Ammon's horn (tissue), 1 donor: ENCODE results near the gene TP63.
"Not testable (repeated sequence)": the region's sequence is repeated elsewhere in the genome, so short reads cannot be mapped to it uniquely, and the experiment has no call there.

ENCODE experiments used
- DNase-seq: peaks from one replicate; pipeline ENCODE4 v3.0.0-alpha.2; 2016; ENCODE audit warnings: low spot score

Gene TP63

DNA sequence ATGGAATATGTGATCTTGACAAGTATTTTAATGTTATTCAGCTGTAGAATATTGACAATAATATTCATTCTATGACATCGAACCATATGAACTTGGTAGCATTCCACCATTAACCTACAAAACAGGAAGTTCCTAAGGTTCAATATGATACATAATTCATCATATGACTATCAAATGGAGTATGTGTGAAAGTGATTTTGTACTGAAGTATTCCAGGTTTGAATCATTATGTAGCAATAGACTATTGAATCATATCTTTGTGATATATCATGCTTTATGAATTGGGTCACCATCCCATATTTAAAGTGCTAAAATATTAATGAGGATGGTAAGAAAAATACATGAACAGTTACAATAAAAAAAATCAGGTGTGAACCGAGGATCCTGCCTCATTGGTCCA, 95.1 kb downstream of the TP63 start:
- DNase-seq = no peak

- DNase-seq = no peak
These were observed 96.0 kb downstream of the TP63 start for GRCh38 chr3:189727158-189727557.

DNA sequence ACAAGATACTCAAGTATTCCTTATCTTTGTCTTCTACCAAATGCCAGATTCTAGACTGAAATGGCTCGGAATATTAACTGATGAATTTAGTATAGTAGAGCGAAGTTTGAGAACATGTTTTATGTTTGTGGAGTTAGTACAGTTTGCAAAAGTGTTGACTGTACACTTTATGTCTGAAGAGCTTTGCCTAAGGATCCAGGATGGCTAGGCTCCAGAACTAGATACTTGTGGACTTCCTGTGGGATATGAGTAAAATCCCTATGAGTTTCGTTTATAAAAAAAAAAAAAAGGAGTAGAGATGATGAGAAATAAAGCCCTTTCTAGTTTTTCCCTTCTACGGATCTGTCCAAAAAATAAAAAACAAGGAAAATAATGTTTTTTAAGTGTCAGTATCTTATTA, 96.7 kb downstream of the TP63 start:
- no peak for DNase-seq

GRCh38 chr3:189728915-189729314, 97.7 kb downstream of the TP63 start:
- DNase-seq = no peak

DNA sequence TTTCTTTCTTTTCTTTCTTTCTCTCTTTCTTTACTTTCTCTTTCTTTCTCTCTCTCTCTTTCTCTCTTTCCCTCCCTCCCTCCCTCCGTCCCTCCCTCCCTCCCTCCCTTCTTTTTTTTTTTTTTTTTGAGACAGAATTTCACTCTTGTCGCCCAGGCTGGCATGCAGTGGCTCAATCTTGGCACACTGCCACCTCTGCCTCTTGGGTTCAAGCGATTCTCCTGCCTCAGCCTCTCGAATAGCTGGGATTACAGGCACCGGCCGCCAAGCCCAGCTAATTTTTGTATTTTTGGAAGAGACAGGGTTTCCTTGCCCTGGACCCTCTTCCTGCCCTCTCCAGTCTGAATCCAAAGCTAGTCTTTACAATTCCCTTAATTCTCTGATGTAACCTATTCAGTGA, 102.9 kb downstream of the TP63 start:
- DNase-seq = no peak

- DNase-seq = no peak
These were observed 104.7 kb downstream of the TP63 start for GRCh38 chr3:189735913-189736312.

GRCh38 chr3:189737071-189737470, 105.9 kb downstream of the TP63 start:
- no peak for DNase-seq

DNA sequence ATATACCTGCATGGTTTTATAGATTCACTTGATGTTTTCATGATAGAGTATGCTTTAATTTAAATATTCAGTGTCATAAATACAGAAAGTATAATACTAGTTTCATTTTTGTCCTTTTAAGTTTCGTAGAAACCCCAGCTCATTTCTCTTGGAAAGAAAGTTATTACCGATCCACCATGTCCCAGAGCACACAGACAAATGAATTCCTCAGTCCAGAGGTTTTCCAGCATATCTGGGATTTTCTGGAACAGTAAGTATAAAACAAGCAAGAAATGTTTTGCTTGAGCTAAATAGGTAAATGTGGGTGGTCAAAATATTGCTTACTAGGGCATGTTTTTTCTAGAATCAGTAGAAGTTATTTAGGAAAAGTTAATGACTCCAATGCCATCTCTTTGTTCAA, 106.4 kb downstream of the TP63 start:
- no peak for DNase-seq

- DNase-seq = no peak
These were observed 108.2 kb downstream of the TP63 start for GRCh38 chr3:189739378-189739777.

GRCh38 chr3:189740156-189740555, 109.0 kb downstream of the TP63 start:
- DNase-seq = no peak

DNA sequence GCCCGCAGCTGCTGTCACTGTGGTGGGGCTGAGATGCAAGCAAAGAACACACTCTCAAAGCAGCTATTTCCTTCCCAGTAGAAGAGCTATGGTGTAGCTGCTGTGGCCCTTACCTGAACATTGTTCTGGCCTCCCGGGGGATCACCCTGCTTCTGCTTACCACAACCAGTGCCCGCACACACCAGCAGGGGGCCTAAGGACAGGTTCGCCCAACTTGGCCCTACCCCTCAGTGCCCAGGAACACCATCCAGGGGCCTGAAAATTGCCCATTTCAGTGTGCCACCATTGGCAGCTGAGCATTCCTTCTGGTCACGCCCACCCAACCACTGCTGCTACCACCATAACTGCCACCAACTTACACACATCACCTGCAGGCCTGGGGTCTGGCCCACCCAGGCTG, 113.0 kb downstream of the TP63 start:
- no peak for DNase-seq

GRCh38 chr3:189745622-189746021, 114.4 kb downstream of the TP63 start:
- no peak for DNase-seq

GRCh38 chr3:189748046-189748445, 116.9 kb downstream of the TP63 start:
- no peak for DNase-seq

DNA sequence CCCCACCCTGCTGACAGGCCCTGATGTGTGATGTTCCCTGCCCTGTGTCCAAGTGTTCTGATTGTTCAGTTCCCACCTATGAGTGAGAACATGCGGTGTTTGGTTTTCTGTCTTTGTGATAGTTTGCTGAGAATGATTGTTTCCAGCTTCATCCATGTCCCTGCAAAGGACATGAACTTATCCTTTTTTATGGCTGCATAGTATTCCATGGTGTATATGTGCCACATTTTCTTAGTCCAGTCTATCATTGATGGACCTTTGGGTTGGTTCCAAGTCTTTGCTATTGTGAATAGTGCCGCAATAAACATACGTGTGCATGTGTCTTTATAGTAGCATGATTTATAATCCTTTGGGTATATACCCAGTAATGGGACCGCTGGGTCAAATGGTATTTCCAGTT, 119.8 kb downstream of the TP63 start:
- DNase-seq = not testable (repeated sequence)

DNA sequence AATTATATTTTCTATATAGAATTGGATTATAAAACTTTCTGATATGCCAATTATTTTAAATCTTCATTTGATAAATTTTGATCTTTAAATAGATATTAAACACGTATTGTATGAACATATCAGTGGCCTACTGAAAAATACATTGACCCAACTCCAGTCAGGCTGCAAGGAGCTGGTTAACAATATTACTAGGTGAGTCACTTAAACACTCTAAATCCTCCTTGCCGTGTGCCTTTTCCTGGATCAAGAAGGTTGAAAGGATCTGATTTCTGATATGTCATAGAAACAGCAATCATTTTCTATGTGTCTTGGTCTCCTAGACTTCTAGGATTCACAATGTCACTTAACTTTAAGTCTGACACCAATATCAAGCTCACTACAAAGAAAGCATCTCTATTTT, 123.2 kb downstream of the TP63 start:
- no peak for DNase-seq

GRCh38 chr3:189756582-189757078, 125.4 kb downstream of the TP63 start:
- DNase-seq = no peak

- DNase-seq = no peak
These were observed 127.0 kb downstream of the TP63 start for GRCh38 chr3:189758186-189758585.

DNA sequence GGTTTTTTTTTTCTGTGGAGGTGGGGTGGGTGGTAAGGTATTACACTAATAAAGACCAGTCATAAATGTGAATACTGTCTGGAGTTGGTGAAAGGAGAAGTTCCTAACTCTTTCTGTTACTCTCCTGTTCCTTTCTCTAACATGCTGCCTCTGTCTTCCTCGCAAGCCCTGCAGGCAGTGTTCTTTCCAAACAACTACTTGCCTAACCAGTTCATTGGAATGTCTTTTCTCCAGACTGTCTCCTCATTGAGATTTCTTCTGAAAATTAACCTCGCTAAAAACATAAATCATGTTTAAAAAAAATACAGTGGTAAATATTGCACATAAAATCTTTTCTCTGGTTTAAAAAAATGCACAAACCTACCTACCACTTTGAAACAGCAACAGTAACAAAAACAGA, 135.2 kb downstream of the TP63 start:
- DNase-seq = no peak

- no peak for DNase-seq
These were observed 140.8 kb downstream of the TP63 start for GRCh38 chr3:189771842-189772450.

- DNase-seq = no peak
These were observed 141.4 kb downstream of the TP63 start for GRCh38 chr3:189772584-189772983.

DNA sequence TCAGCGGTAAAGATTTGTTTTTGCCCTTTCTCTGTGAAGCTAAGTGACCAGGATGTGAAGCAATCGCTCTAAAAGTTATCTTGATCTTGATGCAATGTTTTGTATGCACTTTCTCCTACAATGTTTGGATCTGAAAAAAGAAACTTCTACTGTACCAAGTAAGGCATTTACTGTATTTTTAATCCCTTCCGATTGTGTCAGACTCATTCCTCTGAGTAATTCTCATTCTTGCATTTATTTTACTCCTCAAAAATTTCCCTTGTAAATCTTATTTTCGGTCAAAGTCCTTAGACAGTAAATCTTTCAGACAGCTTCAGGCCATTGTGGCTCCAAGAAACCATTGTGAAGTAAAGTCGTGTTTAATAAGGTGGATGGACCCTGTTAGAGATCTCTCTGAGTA, 141.9 kb downstream of the TP63 start:
- no peak for DNase-seq

DNA sequence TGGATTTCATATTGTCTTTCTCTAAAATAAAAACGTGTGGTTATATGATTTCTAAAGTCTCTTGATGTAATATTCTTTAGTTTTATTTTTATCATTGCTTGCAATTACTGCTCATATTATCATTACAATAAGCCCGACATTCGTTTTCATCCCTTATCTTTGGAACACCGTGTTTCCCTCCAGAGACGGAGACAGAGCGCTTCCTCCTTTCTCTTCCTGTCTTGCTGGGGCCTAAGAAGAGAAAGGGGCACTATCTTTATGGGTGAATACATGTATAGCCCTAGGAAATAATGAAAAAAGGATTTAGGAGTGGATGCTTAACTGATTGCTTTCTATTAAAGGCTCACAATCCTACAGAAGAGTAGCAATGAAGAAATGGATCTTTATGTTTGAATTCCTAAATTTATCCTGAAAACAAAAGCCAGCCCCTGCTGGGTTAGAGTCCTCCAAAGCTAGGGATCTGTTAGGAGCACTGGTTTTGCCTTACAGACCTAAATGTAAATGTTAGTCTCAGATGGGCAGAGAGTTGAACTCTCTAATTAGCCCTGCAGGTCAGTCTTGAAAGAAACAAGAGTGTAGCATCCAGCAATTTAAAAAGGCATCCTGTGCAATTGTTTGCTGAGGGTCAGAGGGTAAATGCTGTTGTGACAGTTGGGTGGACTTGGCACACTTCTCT, 145.1 kb downstream of the TP63 start:
- peak; percentile 5 for DNase-seq

GRCh38 chr3:189778340-189778950, 147.3 kb downstream of the TP63 start:
- DNase-seq = no peak

- no peak for DNase-seq
These were observed 148.0 kb downstream of the TP63 start for GRCh38 chr3:189779166-189779565.
